Measurements from ENCODE around the gene BTBD2.

DNA sequence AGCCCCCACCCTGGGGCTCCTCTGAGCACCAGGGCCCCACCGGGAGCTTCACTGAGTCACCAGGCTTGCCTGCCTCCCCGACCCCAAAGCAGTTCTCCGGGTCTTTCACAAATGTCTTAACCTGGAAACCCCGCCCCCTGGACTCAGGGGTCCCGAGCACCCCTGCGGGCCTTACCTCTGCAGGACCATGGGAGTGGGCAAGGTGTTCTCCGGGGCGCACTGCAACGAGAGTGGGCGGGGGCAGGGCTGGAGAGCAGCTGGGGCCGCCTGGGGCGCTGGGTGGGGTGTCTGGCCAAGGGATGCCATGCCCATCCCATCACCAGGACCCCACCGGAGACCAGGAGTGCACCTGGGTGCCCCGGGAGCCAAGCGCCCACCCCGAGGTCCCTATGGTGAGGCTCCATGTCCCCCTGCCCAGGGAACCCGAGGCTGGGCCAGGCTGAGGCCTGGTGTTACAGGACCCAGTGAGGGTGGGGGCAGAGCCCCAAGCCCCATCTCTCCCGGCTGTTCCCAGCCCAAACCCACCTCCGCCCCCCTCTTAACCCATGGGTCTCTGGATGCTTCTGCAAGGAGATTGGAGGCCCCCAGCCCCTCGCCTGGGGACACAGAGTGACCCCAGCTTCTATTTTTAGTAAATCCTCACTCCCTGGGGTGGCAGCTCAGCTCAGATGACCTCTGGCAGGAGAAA lies 24.6 kb upstream of the BTBD2 start:
- TF ChIP-seq, protein P1, sequence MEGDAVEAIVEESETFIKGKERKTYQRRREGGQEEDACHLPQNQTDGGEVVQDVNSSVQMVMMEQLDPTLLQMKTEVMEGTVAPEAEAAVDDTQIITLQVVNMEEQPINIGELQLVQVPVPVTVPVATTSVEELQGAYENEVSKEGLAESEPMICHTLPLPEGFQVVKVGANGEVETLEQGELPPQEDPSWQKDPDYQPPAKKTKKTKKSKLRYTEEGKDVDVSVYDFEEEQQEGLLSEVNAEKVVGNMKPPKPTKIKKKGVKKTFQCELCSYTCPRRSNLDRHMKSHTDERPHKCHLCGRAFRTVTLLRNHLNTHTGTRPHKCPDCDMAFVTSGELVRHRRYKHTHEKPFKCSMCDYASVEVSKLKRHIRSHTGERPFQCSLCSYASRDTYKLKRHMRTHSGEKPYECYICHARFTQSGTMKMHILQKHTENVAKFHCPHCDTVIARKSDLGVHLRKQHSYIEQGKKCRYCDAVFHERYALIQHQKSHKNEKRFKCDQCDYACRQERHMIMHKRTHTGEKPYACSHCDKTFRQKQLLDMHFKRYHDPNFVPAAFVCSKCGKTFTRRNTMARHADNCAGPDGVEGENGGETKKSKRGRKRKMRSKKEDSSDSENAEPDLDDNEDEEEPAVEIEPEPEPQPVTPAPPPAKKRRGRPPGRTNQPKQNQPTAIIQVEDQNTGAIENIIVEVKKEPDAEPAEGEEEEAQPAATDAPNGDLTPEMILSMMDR (IDR thresholded peaks at IDR 0.05 in 4 of 5, conservative IDR thresholded peaks at IDR 0.05 in 1 of 5): no peak
- peak in 1 of 2 donors; percentile 29 for TF ChIP-seq POLR2A (IDR thresholded peaks at IDR 0.05)
